GM21529 (cell line): ENCODE results near the gene SLC2A6.

Source experiments
- ATAC-seq: cut with Tn5 transposase; IDR thresholded peaks from one replicate; pipeline ENCODE4 v1.9.1; 2021; ENCODE audit not compliant: unreplicated experiment

The SLC2A6 gene

DNA sequence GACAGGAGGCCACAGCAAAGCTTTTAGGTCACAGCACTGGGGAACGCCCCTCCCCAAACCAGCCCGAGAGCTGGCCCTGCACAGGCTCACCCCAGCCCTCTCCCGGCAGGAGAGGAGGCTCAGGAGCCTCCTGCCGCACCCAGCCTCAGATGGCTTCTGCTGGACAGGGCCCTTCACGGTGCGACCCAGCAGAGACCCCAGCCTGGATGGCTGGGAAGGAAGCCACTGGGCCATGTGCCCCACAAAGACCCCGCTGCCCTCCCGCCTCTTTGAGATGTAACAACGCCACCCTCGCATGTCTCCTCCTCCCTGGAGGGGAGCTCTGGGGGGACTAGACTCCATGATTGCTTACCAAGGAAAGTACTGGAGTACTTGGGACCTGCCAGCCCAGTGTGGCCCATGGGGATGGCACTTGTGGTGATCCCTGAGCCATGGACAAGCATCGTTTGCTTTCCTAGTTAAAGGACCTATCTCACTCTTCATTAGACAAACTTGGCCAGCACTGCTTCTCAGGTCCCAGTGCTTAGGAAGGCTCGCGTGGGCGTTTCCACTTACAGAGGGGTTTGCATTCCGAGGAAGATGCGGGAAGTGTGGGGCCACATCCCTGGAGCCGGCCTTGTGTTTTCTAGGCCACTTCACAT lies 36.8 kb upstream of the SLC2A6 start:
- no peak for ATAC-seq

DNA sequence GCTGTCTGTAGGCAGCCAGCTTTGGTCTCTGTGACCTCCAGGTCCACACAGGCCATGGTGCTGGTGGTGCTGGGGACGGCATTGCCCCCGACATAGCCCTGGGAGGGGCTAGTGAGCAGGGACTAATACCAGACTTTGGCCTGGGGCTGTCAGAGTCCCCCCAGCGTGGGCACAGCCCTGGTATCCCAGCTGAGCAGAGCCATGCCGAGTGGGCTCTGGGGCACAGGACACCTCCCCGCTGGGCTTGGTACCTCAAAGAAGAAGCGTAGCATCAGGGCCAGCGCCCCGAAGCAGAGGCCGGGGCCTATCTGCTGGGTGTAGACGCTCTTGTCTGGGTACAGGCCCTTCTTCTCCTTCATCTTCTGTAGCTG lies 36.3 kb upstream of the SLC2A6 start:
- no peak for ATAC-seq

DNA sequence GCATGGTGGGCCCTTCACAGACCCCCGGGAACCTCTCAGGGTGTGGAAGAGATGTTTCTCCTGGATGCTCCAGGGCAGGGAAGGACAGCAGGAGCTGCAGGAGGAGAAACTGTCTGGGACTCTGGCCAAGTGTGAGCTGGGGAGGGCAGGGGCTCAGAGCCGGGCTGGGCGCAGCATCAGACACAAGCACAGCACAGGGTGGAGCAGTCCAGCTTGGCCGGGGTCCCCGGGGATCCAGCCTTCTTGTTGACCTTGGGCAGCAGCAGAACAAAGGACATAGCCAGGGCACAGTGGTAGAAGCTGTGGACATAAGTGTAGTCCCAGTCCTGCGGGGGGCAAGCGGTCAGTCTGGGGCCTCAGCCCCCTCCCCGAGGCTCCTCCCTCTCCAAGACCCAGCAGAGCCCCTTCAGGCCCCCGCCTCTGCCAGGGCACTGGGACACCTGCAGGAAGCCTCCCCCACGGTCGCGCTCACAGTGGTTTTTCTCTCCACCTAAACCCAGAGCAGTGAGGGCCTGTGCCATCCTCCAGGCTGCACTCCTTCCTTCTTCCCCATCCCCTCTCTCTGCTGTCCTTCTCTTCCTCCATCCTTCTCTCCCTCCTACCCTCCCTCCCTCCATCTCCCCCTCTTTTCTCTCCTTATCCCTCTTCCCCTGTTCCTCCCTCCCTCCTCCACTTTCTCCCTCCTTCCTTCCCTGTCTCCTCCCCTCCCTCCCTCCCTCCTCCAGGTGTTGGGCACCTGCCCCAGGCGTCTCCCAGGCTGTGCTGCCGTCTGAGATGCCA lies 35.8 kb upstream of the SLC2A6 start:
- no peak for ATAC-seq

DNA sequence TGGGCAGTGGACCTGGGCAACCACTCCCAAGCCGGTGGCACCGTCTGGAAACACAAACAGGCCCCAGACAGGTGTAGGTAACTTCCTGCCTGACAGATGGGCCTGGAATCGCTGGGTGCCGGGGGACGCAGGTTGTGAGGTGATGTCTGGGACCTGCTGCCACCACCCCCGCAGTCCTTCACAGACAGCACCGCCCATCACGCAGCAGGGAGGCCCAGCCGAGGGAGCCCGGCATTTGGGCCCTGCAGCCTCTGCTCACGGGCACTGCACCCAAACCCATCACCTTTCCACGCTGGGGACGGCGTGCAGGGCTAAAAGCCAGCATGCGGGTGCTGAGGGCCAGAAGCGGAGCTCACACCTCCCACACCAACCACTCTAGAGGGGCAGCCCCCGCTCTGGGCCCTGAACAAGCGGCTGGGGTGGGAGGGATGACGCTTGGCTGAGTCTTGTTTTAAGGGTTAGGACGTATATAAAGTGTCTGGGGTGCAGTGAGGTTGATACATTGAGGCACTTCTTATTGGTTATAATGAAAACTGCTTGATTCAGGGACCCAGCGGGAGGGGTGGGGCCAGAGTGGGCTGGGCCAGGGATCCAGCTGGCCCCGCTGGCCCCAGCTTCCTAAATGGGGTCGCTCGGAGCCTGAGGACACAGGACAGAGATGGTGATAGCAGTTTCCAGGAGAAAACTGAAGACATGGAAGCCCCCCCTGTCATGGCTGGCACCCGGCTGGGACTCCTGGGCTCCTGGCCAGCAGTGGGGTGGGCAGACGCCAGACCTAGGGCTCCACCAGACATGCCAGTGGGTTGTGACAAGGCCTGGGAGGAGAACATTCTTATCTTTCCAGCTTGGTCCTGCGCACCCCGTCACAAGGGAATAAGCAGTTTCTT lies 34.6 kb upstream of the SLC2A6 start:
- no peak for ATAC-seq

DNA sequence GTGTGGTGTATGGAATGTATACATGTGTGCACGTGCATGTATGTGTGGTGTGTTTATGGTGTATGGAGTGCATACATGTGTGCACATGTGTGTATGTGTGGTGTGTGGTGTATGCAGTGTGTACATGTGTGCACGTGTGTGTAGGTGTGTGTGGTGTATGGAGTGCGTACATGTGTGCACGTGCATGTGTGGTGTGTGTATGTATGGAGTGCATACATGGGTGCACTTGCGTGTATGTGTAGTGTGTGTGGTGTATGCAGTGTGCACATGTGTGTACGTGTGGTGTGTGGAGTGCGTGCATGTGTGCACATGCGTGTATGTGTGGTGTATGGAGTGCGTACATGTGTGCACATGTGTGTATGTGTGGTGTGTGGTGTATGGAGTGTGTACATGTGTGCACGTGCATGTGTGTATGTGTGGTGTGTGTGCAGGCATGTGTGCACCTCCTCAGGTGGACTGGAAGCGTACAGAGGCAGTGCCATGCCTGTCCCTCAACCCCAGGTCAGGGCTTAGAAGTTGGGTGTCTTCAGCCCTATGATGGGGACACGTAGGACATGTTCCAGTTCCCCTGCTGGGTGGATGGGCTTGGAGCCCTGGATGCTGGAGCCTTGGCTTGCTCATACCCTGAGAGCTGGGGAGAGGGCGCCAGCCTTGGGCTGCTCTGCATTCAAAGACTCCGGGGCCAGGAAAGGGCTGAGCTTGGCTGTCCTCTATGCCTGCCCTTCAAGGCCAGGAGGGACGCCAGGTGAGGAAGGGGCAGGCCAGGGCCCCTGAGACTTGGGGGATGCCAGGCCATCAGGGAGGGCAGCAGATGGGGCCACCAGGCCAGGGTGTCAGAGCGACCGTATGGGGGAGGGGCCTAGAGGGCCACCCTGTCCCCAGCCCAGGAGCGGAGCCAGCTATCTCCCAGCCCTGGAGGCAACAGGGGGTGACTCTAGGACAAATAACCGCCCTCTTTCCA lies 33.6 kb upstream of the SLC2A6 start:
- ATAC-seq = no peak

DNA sequence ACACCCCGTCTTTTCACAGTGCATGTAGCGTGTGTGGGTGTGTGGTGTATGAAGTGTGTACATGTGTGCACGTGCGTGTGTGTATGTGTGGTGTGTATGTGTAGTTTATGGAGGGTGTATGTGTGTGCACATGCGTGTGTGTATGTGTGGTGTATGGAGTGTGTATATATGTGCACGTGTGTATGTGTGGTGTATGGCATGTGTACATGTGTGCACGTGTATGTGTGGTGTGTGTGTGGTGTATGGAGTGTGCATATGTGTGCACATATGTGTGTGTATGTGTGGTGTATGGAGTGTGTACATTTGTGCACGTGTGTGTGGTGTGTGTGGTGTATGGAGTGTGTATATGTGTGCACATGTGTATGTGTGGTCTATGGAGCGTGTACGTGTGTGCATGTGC lies 32.7 kb upstream of the SLC2A6 start:
- ATAC-seq = no peak

DNA sequence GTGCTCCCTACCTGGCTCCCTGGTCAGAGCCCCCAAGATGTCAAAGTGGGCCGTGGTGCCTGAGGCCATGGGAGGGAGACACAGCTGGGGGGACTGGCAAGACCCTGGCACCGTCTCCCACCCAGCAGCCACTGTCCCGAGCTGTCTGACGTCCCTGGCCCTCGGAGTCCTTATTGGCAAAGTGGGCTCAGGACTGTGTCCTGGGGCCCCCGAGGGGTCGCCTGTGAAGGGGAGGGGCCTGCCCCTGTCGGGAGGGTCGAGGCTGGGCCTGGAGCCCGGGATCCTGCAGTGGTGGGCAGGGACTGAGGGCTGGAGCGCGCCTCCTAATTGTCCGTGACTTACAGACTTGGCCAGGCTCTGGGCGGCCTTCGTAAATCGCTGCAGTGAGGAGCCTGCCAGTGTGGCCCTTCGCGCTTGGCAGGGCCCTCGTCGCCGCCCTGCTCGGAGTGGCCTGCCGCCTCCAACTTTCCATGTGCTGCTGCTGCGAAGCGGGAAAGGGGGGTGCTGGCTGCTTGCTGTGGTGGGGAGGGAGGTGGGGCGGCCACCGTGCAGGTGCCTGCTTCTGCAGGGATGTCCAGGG lies 32.1 kb upstream of the SLC2A6 start:
- ATAC-seq = no peak

DNA sequence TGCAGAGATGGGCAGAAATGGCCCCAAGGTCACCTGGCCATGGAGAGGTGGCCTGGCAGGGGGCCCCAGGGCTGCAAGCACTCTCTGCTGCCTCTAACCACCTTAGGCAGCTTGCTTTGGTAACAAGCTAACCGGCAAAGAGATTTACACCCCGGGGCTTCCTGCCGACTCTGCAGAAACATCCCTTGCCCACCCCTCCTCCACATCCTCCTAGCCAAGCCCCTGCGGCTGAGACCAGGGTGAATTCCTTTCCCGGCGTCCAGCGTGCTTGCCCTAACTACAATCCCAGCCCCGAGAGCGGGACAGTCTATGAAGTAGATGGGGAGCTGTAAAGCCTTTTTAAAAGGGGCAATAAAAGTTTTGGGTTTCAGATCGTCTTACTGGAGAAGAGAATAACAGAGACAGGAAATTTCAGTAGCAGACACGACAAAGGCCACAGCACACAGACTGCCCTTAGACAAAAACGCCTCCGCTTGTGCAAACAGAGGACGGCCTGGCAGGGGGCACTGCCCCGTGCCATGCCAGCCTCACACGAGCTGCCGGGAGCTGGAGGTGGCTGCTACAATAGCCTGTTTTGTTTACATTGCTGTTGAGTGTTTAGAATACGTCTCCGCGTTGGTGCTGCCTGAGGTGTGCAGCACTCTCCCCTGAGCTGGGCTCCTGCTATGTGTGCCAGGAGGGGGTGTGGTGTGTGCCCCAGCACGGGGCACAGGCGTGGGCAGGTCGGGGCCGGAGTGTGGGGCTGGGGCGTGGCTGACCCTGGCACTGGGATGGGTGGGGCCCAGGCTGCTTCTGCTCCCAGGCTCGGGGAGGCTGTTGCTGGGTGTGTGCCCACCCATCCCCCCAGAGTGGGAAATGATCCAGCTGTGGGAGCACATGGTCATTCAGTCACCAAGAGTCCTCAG lies 30.5 kb upstream of the SLC2A6 start:
- no peak for ATAC-seq

DNA sequence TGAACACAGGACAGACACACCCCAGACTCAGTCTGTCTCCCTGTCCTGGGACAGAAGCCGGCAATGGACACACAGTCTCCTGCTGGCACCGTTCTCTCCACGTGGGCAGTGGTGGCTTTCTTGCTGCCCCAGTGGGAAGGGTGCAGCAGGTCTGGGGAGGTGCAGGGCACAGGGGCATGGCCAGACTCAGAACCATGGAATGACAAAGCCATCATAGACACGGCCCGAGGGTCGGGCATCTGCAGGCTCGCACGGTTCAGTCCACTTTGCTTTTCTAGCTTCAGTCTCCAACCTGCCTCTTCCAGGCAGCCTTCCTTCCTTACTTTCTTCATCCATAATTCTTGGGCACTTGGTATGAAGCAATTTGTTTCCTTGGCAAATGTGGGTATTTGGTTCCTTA lies 29.1 kb upstream of the SLC2A6 start:
- no peak for ATAC-seq

DNA sequence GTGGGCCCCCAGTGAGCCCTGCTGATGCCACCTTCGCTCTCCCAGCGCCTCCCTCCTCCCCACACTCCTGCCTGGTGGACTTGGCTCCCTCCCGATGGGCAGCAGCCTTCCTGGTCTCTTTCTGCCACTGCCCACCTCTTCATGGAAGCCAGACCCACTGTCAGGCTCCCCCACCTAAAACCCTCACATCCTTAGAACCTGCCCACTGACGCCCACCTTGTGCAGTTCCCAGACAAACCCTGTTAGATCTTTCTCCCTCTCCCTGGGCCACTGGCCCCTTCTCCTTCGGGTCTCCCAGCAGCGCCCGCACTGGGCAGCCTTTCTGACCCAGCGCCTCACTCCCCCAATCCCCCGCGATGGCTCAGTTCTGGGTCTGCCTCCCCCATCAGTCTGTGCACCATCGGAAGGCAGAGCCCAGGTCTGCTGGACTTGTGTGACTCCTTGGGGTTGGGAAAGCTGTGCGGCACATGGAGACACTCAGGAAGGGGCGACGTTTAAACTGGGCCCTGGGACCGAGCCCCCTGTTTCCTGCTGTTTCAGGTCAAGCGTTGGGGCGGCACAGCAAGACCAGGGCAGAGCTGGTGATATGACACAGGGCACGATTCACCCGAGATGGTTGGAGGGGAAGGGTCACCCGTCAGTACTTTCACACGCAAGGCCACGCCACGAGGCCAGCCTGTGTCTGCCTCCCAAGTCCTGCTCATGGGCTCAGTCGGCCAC lies 28.5 kb upstream of the SLC2A6 start:
- ATAC-seq = no peak

DNA sequence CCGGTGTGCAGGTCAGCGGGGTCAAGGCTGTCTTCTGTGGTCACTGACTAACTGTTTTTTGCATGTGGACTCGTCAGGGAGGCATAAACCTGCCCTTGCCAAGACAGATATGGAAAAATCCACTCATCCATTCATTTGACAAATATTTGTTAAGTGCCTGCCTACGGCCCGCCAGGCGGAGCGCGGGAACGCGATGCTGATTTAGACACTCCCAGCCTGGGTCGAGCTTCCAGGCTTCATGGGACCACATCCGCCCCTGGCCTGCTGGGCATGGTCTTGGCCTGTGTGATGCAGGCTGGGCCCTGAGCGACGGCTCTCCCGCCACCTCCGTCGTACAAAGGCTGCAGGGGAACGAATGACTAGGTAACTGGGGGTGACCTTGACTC lies 27.7 kb upstream of the SLC2A6 start:
- no peak for ATAC-seq

DNA sequence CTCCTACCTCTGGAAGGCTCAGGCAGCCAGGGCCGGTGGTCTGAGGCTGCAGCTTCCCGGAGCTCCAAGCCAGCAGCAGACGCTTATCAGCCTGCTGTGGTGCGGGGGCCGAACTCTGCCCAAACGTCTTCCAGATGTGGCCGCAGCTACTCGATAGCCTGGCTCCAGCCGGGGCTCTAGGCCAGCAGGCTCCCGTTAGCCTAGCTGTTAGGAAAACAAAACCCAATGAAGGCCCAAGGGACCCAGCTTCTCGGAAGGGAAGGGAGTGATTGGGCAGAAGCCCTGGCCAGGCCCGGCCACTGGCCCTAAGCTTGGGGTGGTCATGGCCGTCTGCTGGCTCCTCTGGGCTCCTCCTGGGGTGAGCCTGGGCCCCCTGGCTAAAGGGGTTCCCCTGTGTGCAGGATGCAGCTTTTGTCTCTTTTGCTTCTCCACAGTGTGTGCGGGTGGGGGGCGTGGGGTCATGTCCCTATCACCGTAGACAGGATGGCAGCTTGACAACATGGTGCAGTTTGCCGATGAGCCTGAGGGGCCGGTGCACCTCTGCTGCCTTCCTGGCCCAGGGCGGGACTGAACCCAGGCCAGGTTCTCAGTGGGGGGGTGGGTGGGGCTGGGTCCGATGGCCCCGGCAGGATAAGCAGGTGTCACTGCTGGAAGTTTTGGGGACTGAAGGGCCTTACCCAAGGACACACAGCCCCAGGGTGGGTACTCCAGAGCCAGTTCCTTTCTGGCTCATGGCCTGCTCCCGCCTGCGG lies 27.2 kb upstream of the SLC2A6 start:
- no peak for ATAC-seq

DNA sequence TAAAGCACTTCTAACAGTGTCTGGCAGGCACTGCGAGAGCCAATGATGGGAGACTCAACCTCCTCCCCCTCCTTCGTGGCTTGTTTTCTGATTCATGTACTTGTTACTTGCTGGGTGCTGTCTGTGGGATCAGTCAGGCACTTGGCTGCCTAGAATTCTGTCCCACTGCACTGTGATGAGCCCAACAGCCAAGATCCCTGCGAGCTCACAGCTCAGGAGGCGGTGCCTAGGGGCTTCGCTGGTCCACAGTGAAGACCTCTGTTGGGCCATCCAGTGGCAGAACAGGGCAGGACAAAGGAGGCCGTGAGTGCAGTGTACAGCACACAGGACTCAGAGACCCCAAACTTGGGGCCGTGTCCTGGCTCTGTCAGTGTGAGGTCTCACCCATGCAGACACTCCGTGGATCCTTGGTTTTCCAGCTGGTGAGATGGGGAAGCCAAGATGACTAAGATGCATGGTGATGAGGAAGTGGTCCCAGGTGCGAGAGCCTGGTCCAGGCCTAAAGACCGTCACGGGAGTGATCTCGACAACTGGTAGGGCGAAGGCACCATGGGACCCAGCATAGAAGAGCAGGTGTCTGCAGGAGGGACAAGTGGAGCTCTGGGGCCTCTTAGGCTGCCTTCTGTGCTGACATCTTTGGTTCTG lies 26.4 kb upstream of the SLC2A6 start:
- no peak for ATAC-seq

DNA sequence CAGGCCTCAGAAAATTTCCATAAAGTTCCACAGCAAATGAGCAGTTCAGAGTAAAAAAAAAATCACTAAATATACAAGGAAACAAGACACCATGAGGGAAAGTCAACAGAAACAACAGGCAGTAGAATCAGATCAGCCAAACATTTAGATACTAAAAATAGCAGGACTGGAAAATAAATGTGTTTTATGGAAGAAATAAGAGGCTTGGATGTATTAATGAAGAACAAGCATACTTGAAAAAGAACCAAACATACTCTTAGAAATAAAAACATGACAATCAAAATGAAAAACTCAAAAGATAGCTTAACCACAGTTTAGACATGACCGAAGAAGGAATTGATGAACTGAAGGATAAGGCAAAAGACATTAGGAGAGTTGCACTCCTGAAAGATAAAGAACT lies 23.2 kb upstream of the SLC2A6 start:
- no peak for ATAC-seq

DNA sequence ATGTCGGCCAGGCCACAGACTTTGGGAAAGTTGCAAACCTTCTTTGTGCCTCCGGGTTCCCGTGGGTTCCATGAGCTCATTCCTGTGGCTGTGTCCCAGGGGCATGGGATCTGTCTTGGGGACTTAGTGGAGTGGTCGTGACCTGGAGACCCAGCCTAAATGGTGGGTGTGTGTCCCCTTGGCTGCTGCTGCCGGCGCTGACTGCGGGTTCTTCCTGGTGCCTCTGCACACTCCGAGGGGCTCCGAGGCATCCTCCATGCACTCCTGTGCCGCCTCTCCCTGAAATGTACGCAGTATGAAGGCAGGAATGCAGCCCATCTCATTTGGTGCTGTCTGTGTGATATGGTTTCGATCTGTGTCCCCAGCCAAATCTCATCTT lies 21.0 kb upstream of the SLC2A6 start:
- no peak for ATAC-seq

DNA sequence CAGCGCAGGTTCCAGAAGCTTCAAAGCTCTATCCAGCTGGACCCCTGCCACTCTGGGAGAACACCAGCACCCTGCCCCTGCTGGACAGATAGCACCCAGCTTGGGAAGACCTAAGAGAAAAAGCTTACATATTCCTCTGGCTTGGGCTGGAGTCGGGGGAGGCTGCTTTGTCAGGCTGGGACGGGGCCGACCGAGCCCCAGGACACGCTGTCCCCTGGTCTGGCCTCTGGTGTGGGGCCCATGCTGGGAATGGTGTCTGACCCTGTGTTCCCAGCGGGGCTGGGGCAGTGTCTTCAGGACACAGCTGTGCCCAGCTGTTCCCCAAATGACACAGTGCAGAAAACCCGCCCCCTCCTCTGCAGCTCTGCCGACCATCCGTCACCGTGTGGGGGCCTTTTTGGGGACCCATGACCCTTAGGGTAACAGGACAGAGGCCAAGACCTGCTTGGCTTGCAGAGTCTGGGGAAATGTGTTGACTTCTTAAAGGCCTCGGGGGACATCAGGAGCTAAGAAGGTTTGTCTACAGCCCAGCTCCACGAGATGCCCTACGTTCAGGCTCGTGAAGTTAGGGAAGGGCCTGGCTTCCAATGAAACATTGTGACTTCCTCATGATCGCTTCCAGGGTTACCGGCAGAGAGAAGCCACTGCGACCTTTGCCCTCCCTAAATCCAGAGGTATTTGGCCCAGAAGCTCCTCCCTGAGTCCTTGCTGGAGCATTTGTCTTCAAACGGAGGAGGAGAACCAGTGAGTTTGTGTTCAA lies 20.4 kb upstream of the SLC2A6 start:
- no peak for ATAC-seq
